Mucosa of stomach (tissue), 1 donor: ENCODE measurements around the gene GNAL.
"Not testable (repeated sequence)": the region's sequence is repeated elsewhere in the genome, so short reads cannot be mapped to it uniquely, and the experiment has no call there.

Experiments
- H3K27me3 ChIP-seq: one replicate; pipeline ENCODE4 v1.7.0; 2013; ENCODE audit warnings: mild to moderate bottlenecking, low read length; ENCODE audit not compliant: control insufficient read depth, insufficient read depth
- H3K36me3 ChIP-seq: one replicate; pipeline ENCODE4 v1.7.0; 2013; ENCODE audit warnings: low read length; ENCODE audit not compliant: control insufficient read depth, insufficient read depth
- H3K4me1 ChIP-seq: one replicate; pipeline ENCODE4 v1.7.0; 2013; ENCODE audit warnings: mild to moderate bottlenecking, low read length; ENCODE audit not compliant: control insufficient read depth, insufficient read depth
- H3K4me3 ChIP-seq: one replicate; pipeline ENCODE4 v1.7.0; 2013; ENCODE audit warnings: low read length
- H3K9ac ChIP-seq: one replicate; pipeline ENCODE4 v1.7.0; 2013; ENCODE audit warnings: mild to moderate bottlenecking, low read length, moderate library complexity
- H3K9me3 ChIP-seq: one replicate; pipeline ENCODE4 v1.7.0; 2013; ENCODE audit warnings: mild to moderate bottlenecking, low read length, moderate library complexity; ENCODE audit not compliant: control insufficient read depth
- donor health status: Pancreatic carcinoma.

Gene GNAL

DNA sequence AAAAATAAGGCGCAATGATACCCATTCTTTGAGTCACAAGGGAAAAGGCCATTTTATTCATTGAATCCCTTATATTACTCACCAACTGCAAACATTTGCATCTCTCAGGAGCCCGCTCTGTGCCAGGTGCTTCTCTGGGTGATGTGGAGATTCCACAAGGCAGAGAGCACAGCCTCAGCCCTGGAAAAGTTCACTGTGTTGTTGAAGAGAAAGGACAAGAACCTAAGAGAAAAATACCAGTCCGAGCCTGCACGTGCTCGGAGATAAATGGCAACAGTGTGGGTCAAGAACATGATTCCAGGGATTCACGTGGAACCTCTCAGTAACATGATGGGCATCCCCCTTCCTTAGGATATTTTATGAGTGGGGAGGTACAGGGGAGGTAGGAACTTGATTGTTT lies 11.8 kb downstream of the GNAL start:
- Histone ChIP-seq H3K36me3 (no peaks in the 10 kb centered on the region), H3K4me3 (no peak overlapping the region), H3K4me1 (no peaks in the 10 kb centered on the region), H3K27me3 (no peaks in the 10 kb centered on the region), H3K9ac (no peak overlapping the region), H3K9me3 (no peaks in the 10 kb centered on the region)

DNA sequence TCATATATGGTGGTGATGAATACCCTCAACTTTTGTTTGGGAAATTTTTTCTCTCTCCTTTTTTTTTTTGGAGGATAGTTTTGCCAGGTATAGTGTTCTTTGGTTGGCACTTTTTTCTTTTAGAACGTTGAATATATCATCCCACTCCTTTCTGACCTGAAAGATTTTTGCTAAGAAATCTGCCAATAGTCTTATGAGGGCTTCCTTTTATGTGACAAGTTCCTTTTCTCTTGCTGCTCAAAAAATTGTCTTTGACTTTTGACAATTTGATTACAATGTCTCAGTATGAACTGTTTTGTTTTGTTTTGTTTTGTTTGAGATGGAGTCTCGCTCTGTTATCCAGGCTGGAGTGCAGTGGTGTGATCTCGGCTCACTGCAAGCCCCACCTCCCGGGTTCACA lies 21.5 kb downstream of the GNAL start:
- no peaks in the 10 kb centered on the region for H3K4me1 ChIP-seq
- H3K9me3 ChIP-seq, result no peaks in the 10 kb centered on the region
- no peaks in the 10 kb centered on the region for H3K36me3 ChIP-seq
- no peak overlapping the region for H3K9ac ChIP-seq
- no peak overlapping the region for H3K4me3 ChIP-seq
- no peaks in the 10 kb centered on the region for H3K27me3 ChIP-seq

DNA sequence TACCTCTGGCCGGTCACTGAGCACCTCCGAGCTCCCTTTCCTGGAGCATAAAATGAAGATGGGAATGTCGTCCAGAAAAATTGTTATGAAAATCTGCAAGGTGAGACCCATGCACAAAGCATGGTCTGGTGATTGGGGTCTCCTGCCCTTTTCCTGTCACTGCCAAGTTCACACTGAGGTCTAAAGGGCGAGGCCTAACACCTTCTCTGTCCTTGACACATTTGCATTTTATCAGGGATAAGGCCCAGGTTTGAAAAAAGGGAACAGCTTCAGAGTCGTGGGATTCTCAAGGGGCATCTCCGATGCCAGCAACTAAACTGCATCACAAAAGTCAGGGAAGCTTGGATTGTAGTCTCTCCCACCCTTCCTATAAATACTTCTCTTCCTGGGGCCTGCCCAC lies 24.7 kb downstream of the GNAL start:
- Histone ChIP-seq H3K4me1 (no peaks in the 10 kb centered on the region), H3K36me3 (no peaks in the 10 kb centered on the region), H3K27me3 (no peaks in the 10 kb centered on the region), H3K9ac (no peak overlapping the region), H3K4me3 (no peak overlapping the region), H3K9me3 (no peaks in the 10 kb centered on the region)

DNA sequence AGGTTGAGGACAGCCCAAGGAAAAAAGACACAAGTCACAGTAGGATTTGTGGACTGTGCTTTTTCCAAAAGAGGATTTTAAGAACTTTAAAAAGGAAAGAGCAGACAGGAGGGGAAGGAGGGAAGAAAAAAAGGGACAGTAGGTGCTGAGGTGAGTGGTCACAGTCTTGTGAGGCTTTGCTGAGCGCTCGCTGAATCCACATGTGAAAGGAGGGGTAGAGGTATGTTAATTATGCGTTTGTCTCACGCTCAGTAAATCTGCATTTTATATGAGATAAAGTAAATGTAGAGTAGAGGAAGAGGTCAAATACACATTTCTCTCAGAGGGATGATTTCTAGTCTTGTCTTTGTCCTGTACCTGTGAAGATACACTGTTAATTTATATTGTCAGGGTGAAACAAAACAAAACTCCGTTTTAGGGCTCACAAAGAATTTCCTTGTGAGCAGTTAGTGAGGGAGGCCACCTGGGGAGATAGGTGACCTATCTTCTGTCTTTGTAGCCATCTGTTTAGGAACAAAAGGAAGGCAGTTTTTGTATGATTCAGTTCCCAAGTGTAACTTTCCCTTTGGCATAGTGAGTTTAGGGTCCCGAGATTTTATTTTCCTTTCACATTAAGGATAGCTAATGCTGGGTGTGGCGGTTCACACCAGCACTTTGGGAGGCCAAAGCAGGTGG lies 25.3 kb downstream of the GNAL start:
- H3K9ac ChIP-seq, result no peak overlapping the region
- H3K27me3 ChIP-seq, result no peaks in the 10 kb centered on the region
- H3K36me3 ChIP-seq, result no peaks in the 10 kb centered on the region
- H3K9me3 ChIP-seq, result no peaks in the 10 kb centered on the region
- H3K4me1 ChIP-seq, result no peaks in the 10 kb centered on the region
- no peak overlapping the region for H3K4me3 ChIP-seq

DNA sequence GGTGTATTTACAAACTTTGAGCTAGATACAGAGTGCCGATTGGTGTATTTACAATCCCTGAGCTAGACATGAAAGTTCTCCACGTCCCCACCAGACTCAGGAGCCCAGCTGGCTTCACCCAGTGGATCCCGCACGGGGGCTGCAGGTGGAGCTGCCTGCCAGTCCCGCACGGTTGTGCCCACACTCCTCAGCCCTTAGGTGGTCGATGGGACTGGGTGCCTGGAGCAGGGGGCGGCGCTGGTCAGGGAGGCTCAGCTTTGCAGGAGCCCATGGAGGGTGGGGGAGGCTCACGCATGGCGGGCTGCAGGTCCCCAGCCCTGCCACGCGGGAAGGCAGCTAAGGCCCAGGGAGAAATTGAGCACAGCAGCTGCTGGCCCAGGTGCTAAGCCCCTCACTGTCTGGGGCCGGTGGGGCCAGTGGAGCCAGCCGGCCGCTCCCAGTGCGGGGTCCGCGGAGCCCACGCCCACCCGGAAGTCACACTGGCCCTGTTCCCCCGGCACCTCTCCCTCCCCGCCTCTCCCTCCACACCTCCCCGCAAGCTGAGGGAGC lies 27.8 kb downstream of the GNAL start:
- not testable (repeated sequence) for H3K27me3 ChIP-seq, H3K36me3 ChIP-seq, H3K9ac ChIP-seq, H3K9me3 ChIP-seq, H3K4me3 ChIP-seq, H3K4me1 ChIP-seq

DNA sequence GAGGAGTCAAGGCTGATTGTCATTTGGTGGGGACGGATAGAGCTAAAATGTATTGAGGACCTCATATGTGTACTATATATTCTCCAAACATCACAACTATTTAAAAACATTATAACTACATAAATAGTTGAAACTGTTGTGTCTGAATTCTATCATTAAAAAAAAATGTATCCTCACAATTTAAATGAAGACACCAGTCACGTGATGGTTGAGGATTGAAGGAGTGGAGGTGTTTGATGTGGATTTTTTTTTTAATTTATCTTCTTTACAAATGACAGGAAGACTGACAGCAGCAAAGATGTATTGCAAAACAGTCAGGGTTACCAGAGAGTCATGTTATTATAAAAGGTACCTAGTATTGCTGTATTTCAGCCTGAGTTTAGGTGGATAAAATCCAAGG lies 30.0 kb downstream of the GNAL start:
- H3K4me1 ChIP-seq, result no peaks in the 10 kb centered on the region
- H3K9me3 ChIP-seq, result no peaks in the 10 kb centered on the region
- no peak overlapping the region for H3K9ac ChIP-seq
- no peaks in the 10 kb centered on the region for H3K36me3 ChIP-seq
- H3K4me3 ChIP-seq, result no peak overlapping the region
- H3K27me3 ChIP-seq, result no peaks in the 10 kb centered on the region

DNA sequence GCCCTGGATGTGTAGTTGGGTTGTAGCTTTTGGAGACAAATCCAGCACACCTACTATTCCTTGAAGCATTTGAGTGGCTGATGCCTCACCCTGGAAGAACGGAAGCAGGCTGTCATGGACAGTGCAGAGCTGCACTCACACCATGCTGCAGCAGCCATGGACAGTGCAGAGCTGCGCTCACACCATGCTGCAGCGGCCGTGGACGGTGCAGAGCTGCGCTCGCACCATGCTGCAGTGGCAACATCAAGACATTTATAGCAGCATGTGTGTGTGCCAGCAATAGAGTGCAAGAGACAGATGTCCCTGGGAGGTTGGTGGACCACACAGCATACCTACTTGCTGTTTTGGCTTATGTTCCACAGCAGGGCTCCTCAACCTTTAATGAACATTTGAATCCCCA lies 30.6 kb downstream of the GNAL start:
- no peak overlapping the region for H3K4me3 ChIP-seq
- H3K27me3 ChIP-seq, result no peaks in the 10 kb centered on the region
- H3K9me3 ChIP-seq, result no peaks in the 10 kb centered on the region
- no peak overlapping the region for H3K9ac ChIP-seq
- H3K36me3 ChIP-seq, result no peaks in the 10 kb centered on the region
- H3K4me1 ChIP-seq, result no peaks in the 10 kb centered on the region

DNA sequence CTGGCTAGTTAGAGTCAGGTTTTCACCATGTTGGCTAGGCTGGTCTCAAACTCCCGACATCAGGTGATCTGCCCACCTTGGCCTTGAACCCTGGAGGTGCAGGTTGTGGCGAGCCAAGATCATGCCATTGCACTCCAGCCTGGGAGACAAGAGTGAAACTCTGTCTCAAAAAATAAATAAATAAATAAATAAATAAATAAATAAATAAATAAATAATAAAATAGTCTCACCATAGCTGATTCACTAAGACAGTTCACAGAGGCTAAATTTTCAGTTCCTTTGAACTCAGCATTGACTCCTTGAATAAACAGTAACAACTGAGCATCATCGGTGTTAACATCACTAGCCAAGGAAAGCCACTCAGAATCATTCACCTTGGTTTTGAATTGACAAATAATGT lies 32.7 kb downstream of the GNAL start:
- H3K9me3 ChIP-seq, result no peaks in the 10 kb centered on the region
- no peaks in the 10 kb centered on the region for H3K4me1 ChIP-seq
- no peaks in the 10 kb centered on the region for H3K27me3 ChIP-seq

DNA sequence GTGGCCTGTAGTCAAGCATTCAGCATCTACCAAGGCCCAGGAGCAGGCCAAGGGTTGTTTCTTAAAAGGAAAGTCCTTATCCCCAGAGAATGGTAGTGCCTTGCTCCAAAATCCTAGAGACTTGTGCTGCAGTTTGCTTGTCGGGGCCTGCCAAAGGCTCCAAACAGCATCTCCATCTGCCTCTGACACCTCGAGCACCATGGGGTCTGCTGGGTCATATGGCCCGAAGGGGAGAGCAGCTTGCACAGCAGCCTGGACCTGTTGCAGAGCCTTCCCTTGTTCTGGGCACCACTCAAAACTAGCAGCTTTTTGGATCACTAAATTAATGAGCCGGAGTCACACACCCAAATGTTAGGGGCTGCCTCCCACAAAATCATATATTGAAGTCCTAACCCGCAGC lies 35.7 kb downstream of the GNAL start:
- no peak overlapping the region for H3K4me3 ChIP-seq
- H3K36me3 ChIP-seq, result no peaks in the 10 kb centered on the region
- no peaks in the 10 kb centered on the region for H3K4me1 ChIP-seq
- H3K9me3 ChIP-seq, result no peaks in the 10 kb centered on the region
- H3K9ac ChIP-seq, result no peak overlapping the region
- no peaks in the 10 kb centered on the region for H3K27me3 ChIP-seq

More for the DNA sequence above, 32.7 kb downstream of the GNAL start:
- Histone ChIP-seq H3K9ac (no peak overlapping the region), H3K36me3 (no peaks in the 10 kb centered on the region), H3K4me3 (no peak overlapping the region)

DNA sequence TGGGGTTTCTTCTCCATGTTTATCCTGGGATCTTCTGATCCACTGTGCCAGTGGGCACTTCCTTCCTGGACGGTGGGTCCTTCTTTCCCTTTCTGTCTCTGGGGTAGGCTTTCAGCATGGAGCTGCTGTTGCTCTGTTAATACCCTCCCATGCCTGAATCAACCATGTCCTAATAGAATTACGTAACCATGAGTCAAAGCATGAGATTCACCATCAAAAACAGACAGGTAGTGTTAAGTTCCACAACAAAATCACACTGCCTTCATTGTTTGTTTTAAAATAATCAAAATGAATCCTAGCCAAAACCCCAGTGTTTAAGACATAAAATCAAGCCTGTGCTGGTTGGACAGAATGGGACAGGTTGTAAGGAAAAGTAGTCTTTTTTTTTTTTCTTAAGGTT lies 37.5 kb downstream of the GNAL start:
- no peak overlapping the region for H3K4me3 ChIP-seq
- no peak overlapping the region for H3K9ac ChIP-seq
- no peaks in the 10 kb centered on the region for H3K9me3 ChIP-seq
- H3K27me3 ChIP-seq, result no peaks in the 10 kb centered on the region
- no peaks in the 10 kb centered on the region for H3K36me3 ChIP-seq
- H3K4me1 ChIP-seq, result no peaks in the 10 kb centered on the region

DNA sequence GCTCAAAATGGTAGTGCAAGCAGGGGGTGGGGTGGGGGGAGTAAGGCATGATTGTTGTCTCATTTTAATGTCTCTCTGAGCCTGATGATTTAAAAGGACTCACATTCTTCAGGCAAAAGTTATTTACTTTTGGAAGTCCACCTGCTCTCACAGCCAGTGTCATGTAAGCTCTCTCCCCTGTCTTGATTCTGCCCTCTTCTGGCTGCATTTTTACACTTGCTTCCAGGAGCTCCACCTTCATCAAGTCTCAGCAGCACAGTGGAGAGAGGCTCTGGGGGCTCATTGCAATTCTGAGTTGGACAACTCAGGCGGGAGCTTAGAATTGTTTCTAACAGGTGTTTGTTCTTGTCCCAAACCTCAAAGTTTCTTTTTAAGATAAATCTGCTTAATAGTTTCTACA lies 39.2 kb downstream of the GNAL start:
- Histone ChIP-seq H3K9ac (no peak overlapping the region), H3K27me3 (no peaks in the 10 kb centered on the region), H3K4me1 (no peaks in the 10 kb centered on the region), H3K36me3 (no peaks in the 10 kb centered on the region), H3K4me3 (no peak overlapping the region), H3K9me3 (no peaks in the 10 kb centered on the region)

DNA sequence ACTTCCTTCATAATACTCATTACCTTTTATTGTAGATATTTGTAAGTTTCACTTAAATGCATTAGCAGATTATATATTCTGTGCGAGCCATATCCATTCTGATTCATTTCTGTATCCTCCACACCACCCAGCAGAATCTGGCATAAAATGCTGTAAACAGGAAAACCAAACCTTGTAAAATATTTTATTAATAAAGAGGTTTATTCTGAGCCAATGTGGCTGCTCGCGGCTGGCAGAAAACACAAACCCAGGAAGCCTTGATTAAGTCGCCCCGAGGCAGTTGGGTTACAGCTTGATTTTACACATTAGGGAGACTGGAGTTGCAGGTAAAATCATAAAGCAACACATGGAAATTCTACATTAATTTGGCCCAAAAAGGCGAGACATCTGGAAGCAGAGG lies 40.5 kb downstream of the GNAL start:
- Histone ChIP-seq H3K27me3 (peaks cover 2% of the 10 kb centered on the region), H3K4me1 (no peaks in the 10 kb centered on the region), H3K36me3 (no peaks in the 10 kb centered on the region), H3K4me3 (no peak overlapping the region), H3K9me3 (no peaks in the 10 kb centered on the region), H3K9ac (no peak overlapping the region)

DNA sequence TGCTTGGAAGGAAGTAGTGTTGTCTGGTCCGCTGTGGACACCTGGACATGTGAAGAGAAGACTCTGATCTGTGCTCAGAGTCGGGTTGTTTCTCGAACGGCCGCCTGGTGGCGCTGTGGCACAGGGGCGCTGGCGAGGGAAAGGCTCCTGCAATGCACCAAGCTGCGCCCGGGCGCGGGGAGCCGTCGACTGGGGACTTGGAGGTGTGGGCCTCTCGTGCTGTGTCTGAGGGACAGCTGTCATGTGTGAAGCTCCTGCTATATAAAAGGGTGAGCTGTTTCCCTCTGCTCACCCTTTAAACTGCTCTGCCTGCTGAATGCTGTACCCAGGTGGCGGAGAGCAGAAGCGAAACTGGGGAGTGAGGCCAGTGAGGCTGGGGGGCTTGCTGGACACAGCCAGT lies 44.0 kb downstream of the GNAL start:
- Histone ChIP-seq H3K9me3 (no peaks in the 10 kb centered on the region), H3K4me1 (no peaks in the 10 kb centered on the region), H3K36me3 (no peaks in the 10 kb centered on the region), H3K4me3 (no peak overlapping the region), H3K27me3 (peaks cover 5% of the 10 kb centered on the region), H3K9ac (no peak overlapping the region)
